ENCODE data around the gene AKR1D1. TPM values are rescaled to one million over a fixed set of nuclear protein-coding genes. Genes with fewer than 3 reads are reported as not detected.

AKR1D1 gene
- total and polyA plus RNA-seq, 2 donors (not counting 3 experiments of a cell fraction or from before 2014, with no cell fraction given), result not detected

DNA sequence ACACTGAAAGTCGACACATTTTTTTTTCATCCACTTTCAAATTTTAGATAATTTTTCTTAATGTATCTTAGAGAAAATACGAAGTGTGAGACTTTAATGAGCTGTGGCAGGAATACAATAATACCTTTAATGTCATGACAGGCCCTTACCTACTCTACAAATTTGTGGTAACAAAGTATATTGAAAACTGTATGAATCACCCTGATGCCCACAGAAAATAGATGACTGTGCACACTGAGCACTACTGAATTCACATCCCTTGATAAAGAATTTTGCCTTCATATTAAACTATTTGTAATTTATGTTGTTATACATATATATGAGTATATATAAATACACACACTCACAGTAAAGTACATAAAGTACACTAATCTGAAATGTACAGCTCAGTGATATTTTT lies 51.7 kb downstream of the AKR1D1 start:
- DNase-seq (ENCODE audit: low read depth, low spot score), result no peak
- Histone ChIP-seq H3K9me1 (replicated peaks; ENCODE audit: control insufficient read depth, extremely low read depth, insufficient read depth, low read length) (no peaks in the 10 kb centered on the region), H3K79me2 (ENCODE audit: control insufficient read depth, insufficient read depth, low read length) (no peaks in the 10 kb centered on the region), H3K4me1 (ENCODE audit: control insufficient read depth, extremely low read depth, insufficient read depth, low read length) (no peaks in the 10 kb centered on the region), H2AFZ (ENCODE audit: low read depth, low read length) (no peak overlapping the region), H3K4me2 (ENCODE audit: insufficient read depth, low read length) (no peak overlapping the region), H3K36me3 (ENCODE audit: control insufficient read depth in 2 of 2, extremely low read depth in 1 of 2, insufficient read depth in 2 of 2, low read length in 2 of 2) (no peaks in the 10 kb centered on the region), H3K27ac (ENCODE audit: insufficient read depth, low read depth, low read length) (no peak overlapping the region), H3K4me3 (replicated peaks in 1 of 3; ENCODE audit: insufficient read depth in 1 of 3, low read depth in 1 of 3, low read length in 3 of 3) (no peak overlapping the region), H4K20me1 (replicated peaks; ENCODE audit: control insufficient read depth, extremely low read depth, insufficient read depth, low read length) (no peaks in the 10 kb centered on the region), H3K27me3 (ENCODE audit: control insufficient read depth in 2 of 2, insufficient read depth in 2 of 2, low read length in 2 of 2) (no peaks in the 10 kb centered on the region), H3K9me3 (replicated peaks; ENCODE audit: control insufficient read depth, insufficient read depth, low read length) (no peaks in the 10 kb centered on the region), H3K9ac (replicated peaks; ENCODE audit: extremely low read depth, insufficient read depth, low read length) (no peak overlapping the region)
- TF ChIP-seq GATA2 (IDR thresholded peaks at IDR 0.05; ENCODE audit: insufficient read depth, insufficient read length, low read depth, low read length) (no peak), MYC (IDR thresholded peaks at IDR 0.05; ENCODE audit: low read depth, low read length) (no peak), JUN (IDR thresholded peaks at IDR 0.05; ENCODE audit: borderline replicate concordance, insufficient read depth, insufficient read length, low read depth) (no peak), POLR2AphosphoS5 (IDR thresholded peaks at IDR 0.05; ENCODE audit: insufficient read depth, low read depth, low read length) (no peak), FOS (IDR thresholded peaks at IDR 0.05; ENCODE audit: borderline replicate concordance, insufficient read depth, low read length) (no peak), POLR2A (IDR thresholded peaks at IDR 0.05; ENCODE audit: low read depth, low read length) (no peak), EZH2 (IDR thresholded peaks at IDR 0.05; ENCODE audit: borderline replicate concordance, low read depth, low read length, severe bottlenecking) (no peak)
- TF ChIP-seq, protein P1, sequence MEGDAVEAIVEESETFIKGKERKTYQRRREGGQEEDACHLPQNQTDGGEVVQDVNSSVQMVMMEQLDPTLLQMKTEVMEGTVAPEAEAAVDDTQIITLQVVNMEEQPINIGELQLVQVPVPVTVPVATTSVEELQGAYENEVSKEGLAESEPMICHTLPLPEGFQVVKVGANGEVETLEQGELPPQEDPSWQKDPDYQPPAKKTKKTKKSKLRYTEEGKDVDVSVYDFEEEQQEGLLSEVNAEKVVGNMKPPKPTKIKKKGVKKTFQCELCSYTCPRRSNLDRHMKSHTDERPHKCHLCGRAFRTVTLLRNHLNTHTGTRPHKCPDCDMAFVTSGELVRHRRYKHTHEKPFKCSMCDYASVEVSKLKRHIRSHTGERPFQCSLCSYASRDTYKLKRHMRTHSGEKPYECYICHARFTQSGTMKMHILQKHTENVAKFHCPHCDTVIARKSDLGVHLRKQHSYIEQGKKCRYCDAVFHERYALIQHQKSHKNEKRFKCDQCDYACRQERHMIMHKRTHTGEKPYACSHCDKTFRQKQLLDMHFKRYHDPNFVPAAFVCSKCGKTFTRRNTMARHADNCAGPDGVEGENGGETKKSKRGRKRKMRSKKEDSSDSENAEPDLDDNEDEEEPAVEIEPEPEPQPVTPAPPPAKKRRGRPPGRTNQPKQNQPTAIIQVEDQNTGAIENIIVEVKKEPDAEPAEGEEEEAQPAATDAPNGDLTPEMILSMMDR (IDR thresholded peaks at IDR 0.05; ENCODE audit: extremely low read depth in 1 of 2, insufficient read depth in 1 of 2, low read depth in 1 of 2, low read length in 2 of 2), result no peak
- TF ChIP-seq, protein P2, sequence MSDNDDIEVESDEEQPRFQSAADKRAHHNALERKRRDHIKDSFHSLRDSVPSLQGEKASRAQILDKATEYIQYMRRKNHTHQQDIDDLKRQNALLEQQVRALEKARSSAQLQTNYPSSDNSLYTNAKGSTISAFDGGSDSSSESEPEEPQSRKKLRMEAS (IDR thresholded peaks at IDR 0.05; ENCODE audit: insufficient read depth, insufficient read length), result no peak
- CTCF ChIA-PET, result no interaction called here
- FAIRE-seq, result no peak
- intact Hi-C loops (cut with micrococcal nuclease), result no loop called here
- dilution Hi-C loops (cut with MboI; ENCODE audit: extremely low pct_ligation_motif_present, low sequenced_read_pairs), result no loop called here
- no TSS peak for BruUV-seq (replicated peaks)
- POLR2A ChIA-PET, result no interaction called here
